HCT116 (cell line): ENCODE measurements around the gene PDPK1. TPM values are rescaled to one million over a fixed set of nuclear protein-coding genes. Genes with fewer than 3 reads are reported as not detected.
"Not testable (repeated sequence)": the region's sequence is repeated elsewhere in the genome, so short reads cannot be mapped to it uniquely, and the experiment has no call there.

Experiments used
- ATAC-seq: fragments of 200-7000 bp; cut with Tn5 transposase; 2 replicates; pipeline ENCODE4 v1.9.1; 2020; ENCODE audit warnings: mild to moderate bottlenecking, moderate library complexity
- BruUV-seq: library from RNA; stranded (reverse); fragments of 400-500 nt; replicated peaks from 2 replicates; lab custom pipeline; 2021; lab: Mats Ljungman, UMichigan
- CTCF ChIA-PET: fragments of 300-600 bp; sonication (Branson Sonifier 250); formaldehyde crosslinking; loops from one replicate; lab custom pipeline; 2021; ENCODE audit warnings: antibody characterized with exemption; lab: Charles Lee
- POLR2A ChIA-PET: fragments of 300-600, 350-600 bp; sonication (Branson Sonifier 250); formaldehyde crosslinking; loops from one replicate; lab custom pipeline; 2021; ENCODE audit warnings: antibody characterized with exemption; lab: Charles Lee
- RAD21 ChIA-PET, 2 experiments: fragments of 300-600 bp; sonication (Branson Sonifier 250); formaldehyde crosslinking; loops; one replicate each; lab custom pipeline; 2023; ENCODE audit warnings: low total read pairs in 2 of 2; ENCODE audit not compliant: uncharacterized antibody in 2 of 2, unreplicated experiment in 2 of 2, low non-redundant PET in 1 of 2; lab: Charles Lee
- DNase-seq: peaks from one replicate; pipeline ENCODE4 v3.0.0-alpha.2; 2010; ENCODE audit warnings: low read depth, low spot score
- H2AFZ ChIP-seq: fragments of 200-600 bp; shearing (Covaris generic), sonication (generic); 2 replicates; pipeline ENCODE4 v1.6.1; 2017; ENCODE audit warnings: low read depth, mixed run types, mixed read lengths, antibody characterized with exemption, low read length; ENCODE audit not compliant: poor library complexity, severe bottlenecking
- H3K27ac ChIP-seq: 2 replicates; pipeline ENCODE4 v1.5.1; 2012; ENCODE audit warnings: low read depth, low read length
- H3K27me3 ChIP-seq: fragments of 200-600 bp; sonication (generic); 2 replicates; pipeline ENCODE4 v1.6.1; 2016; ENCODE audit warnings: mixed run types, low read length, mixed read lengths; ENCODE audit not compliant: insufficient read depth
- H3K36me3 ChIP-seq, 2 experiments: fragments of 200-500 bp in 1 of 2; fragments of 200-600 bp in 1 of 2; sonication (Bioruptor generic) in 1 of 2; sonication (generic) in 1 of 2; 2 replicates each; pipeline versions ENCODE4 v1.5.1 to v1.6.1; 2014 to 2016; ENCODE audit warnings: low read length in 2 of 2, inconsistent platforms in 1 of 2, mixed read lengths in 1 of 2, mixed run types in 1 of 2; ENCODE audit not compliant: insufficient read depth in 2 of 2, control insufficient read depth in 1 of 2
- H3K4me1 ChIP-seq, 2 experiments: fragments of 200-600 bp in 1 of 2; sonication (generic) in 1 of 2; 2 replicates each; pipeline versions ENCODE4 v1.5.1 to v1.6.1; 2012 to 2017; ENCODE audit warnings: low read length in 2 of 2, inconsistent platforms in 1 of 2, mild to moderate bottlenecking in 1 of 2, mixed read lengths in 1 of 2, mixed run types in 1 of 2, moderate library complexity in 1 of 2; ENCODE audit not compliant: insufficient read depth in 2 of 2, control insufficient read depth in 1 of 2
- H3K4me2 ChIP-seq: fragments of 200-600 bp; sonication (generic); 2 replicates; pipeline ENCODE4 v1.6.1; 2017; ENCODE audit warnings: mixed run types, low read length, mixed read lengths
- H3K4me3 ChIP-seq, 2 experiments: fragments of 200-600 bp in 1 of 2; sonication (generic) in 1 of 2; replicated peaks in 1 of 2; 2 replicates each; pipeline ENCODE4 v1.5.1; 2011 to 2016; ENCODE audit warnings: low read length in 2 of 2, control low read depth in 1 of 2, low read depth in 1 of 2, mild to moderate bottlenecking in 1 of 2, mixed read lengths in 1 of 2, mixed run types in 1 of 2
- H3K79me2 ChIP-seq: fragments of 200-600 bp; sonication (generic); 2 replicates; pipeline ENCODE4 v1.6.1; 2017; ENCODE audit warnings: mild to moderate bottlenecking, mixed run types, low read length, moderate library complexity, mixed read lengths; ENCODE audit not compliant: insufficient read depth
- H3K9ac ChIP-seq: fragments of 200-600 bp; sonication (generic); 2 replicates; pipeline ENCODE4 v1.6.1; 2016; ENCODE audit warnings: low read length, mixed read lengths
- H3K9me2 ChIP-seq: fragments of 200-600 bp; sonication (generic), shearing (Covaris generic); 2 replicates; pipeline ENCODE4 v1.6.1; 2017; ENCODE audit warnings: mixed run types, mild to moderate bottlenecking, moderate library complexity; ENCODE audit not compliant: insufficient read depth
- H3K9me3 ChIP-seq, 2 experiments: fragments of 200-500 bp in 1 of 2; fragments of 200-600 bp in 1 of 2; sonication (Bioruptor generic) in 1 of 2; sonication (generic) in 1 of 2; 2 replicates each; pipeline ENCODE4 v1.6.1; 2014 to 2017; ENCODE audit warnings: low read length in 2 of 2, mixed read lengths in 2 of 2, inconsistent platforms in 1 of 2, low read depth in 1 of 2, mild to moderate bottlenecking in 1 of 2, mixed run types in 1 of 2, moderate library complexity in 1 of 2; ENCODE audit not compliant: control insufficient read depth in 1 of 2, insufficient read depth in 1 of 2
- H4K20me1 ChIP-seq: fragments of 200-600 bp; sonication (generic), shearing (Covaris generic); 2 replicates; pipeline ENCODE4 v1.6.1; 2017; ENCODE audit warnings: mixed run types, mild to moderate bottlenecking, moderate library complexity; ENCODE audit not compliant: insufficient read depth
- intact Hi-C: fragments of 100-400 bp; cut with micrococcal nuclease; formaldehyde crosslinking; loops from 2 replicates; pipeline ENCODE4 v1.10.0; 2022
- total RNA-seq: library from RNA; stranded (reverse); gene quantifications from one replicate; pipeline ENCODE4 v1.2.1, GENCODE V29; 2021; ENCODE audit not compliant: unreplicated experiment

The PDPK1 gene
- total RNA-seq, 1 experiment from 2014 or later, result 36.1 TPM

- BruUV-seq, H3K9ac ChIP-seq, H3K4me1 ChIP-seq, DNase-seq, H3K4me3 ChIP-seq, POLR2A ChIA-PET, H4K20me1 ChIP-seq, H3K36me3 ChIP-seq, H3K27me3 ChIP-seq, CTCF ChIA-PET, H3K4me2 ChIP-seq, H2AFZ ChIP-seq, RAD21 ChIA-PET, H3K9me3 ChIP-seq, intact Hi-C loops, H3K27ac ChIP-seq, H3K9me2 ChIP-seq, ATAC-seq, H3K79me2 ChIP-seq: not testable (repeated sequence)
These were observed 30.8 kb downstream of the PDPK1 start for GRCh38 chr16:2568573-2568972.

- RAD21 ChIA-PET, H3K36me3 ChIP-seq, CTCF ChIA-PET, ATAC-seq, H3K27me3 ChIP-seq, H4K20me1 ChIP-seq, BruUV-seq, DNase-seq, H3K9me2 ChIP-seq, H3K79me2 ChIP-seq, H3K27ac ChIP-seq, H2AFZ ChIP-seq, intact Hi-C loops, H3K9ac ChIP-seq, H3K4me2 ChIP-seq, H3K9me3 ChIP-seq, H3K4me1 ChIP-seq, POLR2A ChIA-PET, H3K4me3 ChIP-seq: not testable (repeated sequence)
These were observed 34.9 kb downstream of the PDPK1 start for GRCh38 chr16:2572704-2573103.

- H3K79me2 ChIP-seq, H3K9me2 ChIP-seq, CTCF ChIA-PET, H3K9ac ChIP-seq, H3K9me3 ChIP-seq, H3K27me3 ChIP-seq, H3K4me2 ChIP-seq, DNase-seq, BruUV-seq, H3K36me3 ChIP-seq, RAD21 ChIA-PET, H3K4me3 ChIP-seq, POLR2A ChIA-PET, H3K27ac ChIP-seq, ATAC-seq, H2AFZ ChIP-seq, H4K20me1 ChIP-seq, intact Hi-C loops, H3K4me1 ChIP-seq: not testable (repeated sequence)
These were observed 38.0 kb downstream of the PDPK1 start for GRCh38 chr16:2575839-2576238.

- H3K9ac ChIP-seq, H3K9me3 ChIP-seq, H4K20me1 ChIP-seq, CTCF ChIA-PET, ATAC-seq, H3K36me3 ChIP-seq, H3K4me1 ChIP-seq, H3K27me3 ChIP-seq, H3K4me2 ChIP-seq, intact Hi-C loops, RAD21 ChIA-PET, H2AFZ ChIP-seq, H3K9me2 ChIP-seq, POLR2A ChIA-PET, H3K27ac ChIP-seq, DNase-seq, H3K79me2 ChIP-seq, H3K4me3 ChIP-seq, BruUV-seq: not testable (repeated sequence)
These were observed 39.2 kb downstream of the PDPK1 start for GRCh38 chr16:2577044-2577443.

- H3K27me3 ChIP-seq, H3K9ac ChIP-seq, H3K4me2 ChIP-seq, H3K27ac ChIP-seq, H3K4me3 ChIP-seq, H3K36me3 ChIP-seq, intact Hi-C loops, CTCF ChIA-PET, H3K9me3 ChIP-seq, H2AFZ ChIP-seq, BruUV-seq, POLR2A ChIA-PET, DNase-seq, H4K20me1 ChIP-seq, H3K4me1 ChIP-seq, ATAC-seq, H3K79me2 ChIP-seq, H3K9me2 ChIP-seq, RAD21 ChIA-PET: not testable (repeated sequence)
These were observed 41.1 kb downstream of the PDPK1 start for GRCh38 chr16:2578905-2579304.
